HepG2 (cell line): ENCODE measurements around the gene ARTN. TPM values are rescaled to one million over a fixed set of nuclear protein-coding genes. Genes with fewer than 3 reads are reported as not detected.

ENCODE experiments used
- ATAC-seq: fragments of 200-7000 bp; cut with Tn5 transposase; 3 replicates; pipeline ENCODE4 v1.9.1; 2020; ENCODE audit warnings: mild to moderate bottlenecking, moderate library complexity
- BruUV-seq: library from RNA; stranded (reverse); fragments of 400-500 nt; replicated peaks from 2 replicates; lab custom pipeline; 2021; lab: Mats Ljungman, UMichigan
- CTCF ChIA-PET: fragments of 300-600 bp; formaldehyde crosslinking; extraction: SDS; loops from one replicate; lab custom pipeline; 2021; ENCODE audit warnings: low total read pairs, inconsistent platforms, low intra/inter-chr PET ratio; lab: Yijun Ruan, JAX
- POLR2A ChIA-PET: fragments of 350-600 bp; sonication (Branson Sonifier 250); formaldehyde crosslinking; loops from one replicate; lab custom pipeline; 2020; ENCODE audit warnings: antibody characterized with exemption, inconsistent platforms; lab: Yijun Ruan, JAX
- DNase-seq: peaks from one replicate; pipeline ENCODE4 v3.0.0-alpha.2; 2015; ENCODE audit warnings: low spot score
- FAIRE-seq: peaks from 3 replicates; lab custom pipeline; 2011; peaks lifted over from hg19 to GRCh38; lab: Jason Lieb, UNC
- H2AFZ ChIP-seq: one replicate; pipeline ENCODE4 v1.6.1; 2011; ENCODE audit warnings: low read length, inconsistent platforms
- H3K27ac ChIP-seq: fragments of 300-600 bp; 3 replicates; pipeline ENCODE4 v1.8.0; 2011; ENCODE audit warnings: mixed run types, mild to moderate bottlenecking, mixed read lengths, low read length, inconsistent platforms; ENCODE audit not compliant: insufficient read depth; ENCODE audit errors: extremely low read length
- H3K27me3 ChIP-seq, 2 experiments: fragments of 200-600 bp in 1 of 2; 2 replicates in 1 of 2; 3 replicates in 1 of 2; pipeline versions ENCODE4 v1.6.0 to v1.8.0; 2011; ENCODE audit warnings: low read length in 2 of 2, mild to moderate bottlenecking in 2 of 2, moderate library complexity in 2 of 2, inconsistent platforms in 1 of 2; ENCODE audit not compliant: insufficient read depth in 2 of 2, control insufficient read depth in 1 of 2
- H3K36me3 ChIP-seq, 2 experiments: fragments of 200-600 bp in 1 of 2; replicated peaks in 1 of 2; 2 replicates in 1 of 2; 3 replicates in 1 of 2; pipeline versions ENCODE4 v1.5.1 to v1.8.0; 2011; ENCODE audit warnings: low read length in 2 of 2, inconsistent platforms in 1 of 2; ENCODE audit not compliant: insufficient read depth in 2 of 2, control insufficient read depth in 1 of 2
- H3K4me1 ChIP-seq: 2 replicates; pipeline ENCODE4 v1.5.1; 2012; ENCODE audit warnings: low read length, inconsistent platforms; ENCODE audit not compliant: insufficient read depth
- H3K4me2 ChIP-seq: 2 replicates; pipeline ENCODE4 v1.6.0; 2011; ENCODE audit warnings: low read depth, low read length, inconsistent platforms
- H3K4me3 ChIP-seq, 3 experiments: fragments of 200-600 bp in 1 of 3; sonication (generic), shearing (Covaris generic) in 1 of 3; replicated peaks in 1 of 3; 2 replicates each; pipeline ENCODE4 v1.5.1; 2011 to 2016; ENCODE audit warnings: low read length in 3 of 3, inconsistent platforms in 2 of 3, low read depth in 2 of 3, mild to moderate bottlenecking in 2 of 3, control low read depth in 1 of 3, mixed read lengths in 1 of 3; ENCODE audit not compliant: insufficient read depth in 1 of 3
- H3K79me2 ChIP-seq: one replicate; pipeline ENCODE4 v1.6.1; 2011; ENCODE audit warnings: low read length, inconsistent platforms; ENCODE audit not compliant: insufficient read depth
- H3K9ac ChIP-seq: 2 replicates; pipeline ENCODE4 v1.6.0; 2011; ENCODE audit warnings: mild to moderate bottlenecking, low read depth, low read length, inconsistent platforms; ENCODE audit not compliant: insufficient read depth
- H3K9me3 ChIP-seq: 2 replicates; pipeline ENCODE4 v1.5.1; 2012; ENCODE audit warnings: mild to moderate bottlenecking, low read length
- H4K20me1 ChIP-seq: 2 replicates; pipeline ENCODE4 v1.6.0; 2011; ENCODE audit warnings: inconsistent platforms, mild to moderate bottlenecking, low read length, moderate library complexity; ENCODE audit not compliant: insufficient read depth
- ATM ChIP-seq: fragments of 450-650 bp; IDR thresholded peaks from 2 replicates; pipeline ENCODE4 v1.7.1; 2017; ENCODE audit warnings: mild to moderate bottlenecking, borderline replicate concordance
- CENPBD1 ChIP-seq: sonication (generic); formaldehyde crosslinking; IDR thresholded peaks from 2 replicates; pipeline ENCODE4 v1.8.0; 2022; ENCODE audit warnings: missing genetic modification reagents, low read depth, mild to moderate bottlenecking, borderline replicate concordance
- FIP1L1 ChIP-seq: fragments of 200-400 bp; formaldehyde crosslinking; IDR thresholded peaks from 2 replicates; pipeline ENCODE4 v1.6.1; 2018; ENCODE audit warnings: low read depth, mild to moderate bottlenecking, low read length, moderate library complexity, borderline replicate concordance; ENCODE audit not compliant: insufficient read depth
- MEIS1 ChIP-seq: sonication (generic); formaldehyde crosslinking; IDR thresholded peaks from 2 replicates; pipeline ENCODE4 v1.9.0; 2021; ENCODE audit warnings: mild to moderate bottlenecking, missing genetic modification reagents, moderate library complexity, borderline replicate concordance
- MXD3 ChIP-seq: IDR thresholded peaks from 2 replicates; pipeline ENCODE4 v1.6.1; 2016; ENCODE audit warnings: mild to moderate bottlenecking, missing biosample characterization, missing genetic modification reagents
- SIX4 ChIP-seq: sonication (generic); formaldehyde crosslinking; IDR thresholded peaks from 2 replicates; pipeline ENCODE4 v1.4.0; 2020; ENCODE audit warnings: missing genetic modification reagents
- SMARCC2 ChIP-seq: fragments of 450-650 bp; IDR thresholded peaks from 2 replicates; pipeline ENCODE4 v1.6.1; 2017; ENCODE audit warnings: antibody characterized with exemption, mild to moderate bottlenecking
- SRSF4 ChIP-seq: fragments of 200-400 bp; formaldehyde crosslinking; IDR thresholded peaks from one replicate; pipeline ENCODE4 v1.6.1; 2018; ENCODE audit warnings: mild to moderate bottlenecking, low read depth, low read length, moderate library complexity; ENCODE audit not compliant: poor library complexity, severe bottlenecking
- TIGD3 ChIP-seq: sonication (generic); formaldehyde crosslinking; IDR thresholded peaks from 2 replicates; pipeline ENCODE4 v1.5.1; 2020; ENCODE audit warnings: mild to moderate bottlenecking, missing genetic modification reagents, borderline replicate concordance
- USF2 ChIP-seq, 2 experiments: sonication (generic) in 1 of 2; formaldehyde crosslinking in 1 of 2; IDR thresholded peaks; 2 replicates each; pipeline versions ENCODE4 v1.5.1 to v1.6.1; 2011 to 2020; ENCODE audit warnings: borderline replicate concordance in 1 of 2, low read depth in 1 of 2, low read length in 1 of 2, mild to moderate bottlenecking in 1 of 2, missing genetic modification reagents in 1 of 2, moderate library complexity in 1 of 2
- ZMYM2 ChIP-seq: sonication (generic); formaldehyde crosslinking; IDR thresholded peaks from 2 replicates; pipeline ENCODE4 v1.8.0; 2022; ENCODE audit warnings: mild to moderate bottlenecking, missing genetic modification reagents
- ZNF292 ChIP-seq: sonication (generic); formaldehyde crosslinking; IDR thresholded peaks from 2 replicates; pipeline ENCODE4 v1.8.1; 2022; ENCODE audit warnings: mild to moderate bottlenecking, low read depth, missing genetic modification reagents, borderline replicate concordance
- ZNF629 ChIP-seq: sonication (generic); formaldehyde crosslinking; conservative IDR thresholded peaks from 2 replicates; pipeline ENCODE4 v1.5.0; 2020; ENCODE audit warnings: missing genetic modification reagents
- WGBS: methylation state at CpG from one replicate; pipeline ENCODE4 v1.1.6; 2017; ENCODE audit warnings: low lambda C conversion rate; 5-methylcytosine and 5-hydroxymethylcytosine counted together
- in situ Hi-C: cut with HindIII; loops from 2 replicates; pipeline ENCODE4 v1.10.0; 2017; ENCODE audit warnings: low pct_unique_long_range_greater_than_20kb; ENCODE audit not compliant: extremely low pct_ligation_motif_present
- intact Hi-C: fragments of 100-400 bp; cut with micrococcal nuclease; formaldehyde crosslinking; loops from one replicate; pipeline ENCODE4 v1.10.0; 2022; ENCODE audit not compliant: unreplicated experiment
- polyA plus RNA-seq, 8 experiments: library from polyadenylated mRNA; depleted of rRNA in 3 of 8; stranded (reverse) in 7 of 8; unstranded in 1 of 8; fragments of >200 nt; fragmentation: Illumina TruSeq in 4 of 8; extraction: Trizol in 4 of 8; gene quantifications; 2 replicates each; pipeline versions ENCODE4 v1.2.1 to v1.2.3, GENCODE V29; 2011 to 2016; ENCODE audit warnings: low read depth in 4 of 8, missing spikeins in 1 of 8, mixed read lengths in 1 of 8; ENCODE audit not compliant: insufficient read depth in 1 of 8
- total RNA-seq, 5 experiments: library from RNA; depleted of rRNA; stranded (reverse); fragments of >200 nt; fragmentation: Illumina TruSeq; extraction: Trizol; gene quantifications; 2 replicates each; pipeline ENCODE4 v1.2.3, GENCODE V29; 2016; ENCODE audit warnings: low read depth in 1 of 5

The ARTN gene
- total and polyA plus RNA-seq, 2 of the 13 experiments (the other 11 are each of a cell fraction or from before 2014, with no cell fraction given): 0.11 to 0.62 TPM

GRCh38 chr1:43901196-43901961 lies 32.2 kb upstream of the ARTN start (continued):
- TF ChIP-seq TIGD3 (CRISPR knock-in tag) (no peak), ATM (no peak)

- in situ Hi-C loops: no loop called here
- 80% methylated on average over 1 of the region's 4 CpGs for WGBS
- H4K20me1 ChIP-seq: no peaks in the 10 kb centered on the region
- H3K9ac ChIP-seq: no peak overlapping the region
- no peak overlapping the region for H2AFZ ChIP-seq
- CTCF ChIA-PET: no interaction called here
- H3K79me2 ChIP-seq: no peaks in the 10 kb centered on the region
- no peak for DNase-seq
- no peak overlapping the region for H3K27ac ChIP-seq
- BruUV-seq: no TSS peak
- intact Hi-C loops: no loop called here
- peaks cover 7 to 8% of the 10 kb centered on the region in 2 experiments; a peak in 4 of 5 replicates for H3K36me3 ChIP-seq
- no peak; the same call in 2 of the 3 replicates for ATAC-seq
- H3K4me2 ChIP-seq: no peak overlapping the region
- no peaks in the 10 kb centered on the region for H3K4me1 ChIP-seq
- no peaks in the 10 kb centered on the region for H3K27me3 ChIP-seq
- POLR2A ChIA-PET: no interaction called here
- H3K9me3 ChIP-seq: no peaks in the 10 kb centered on the region
- no peak for FAIRE-seq
- H3K4me3 ChIP-seq: no peak overlapping the region
- no peak for TF ChIP-seq FIP1L1
- TF ChIP-seq SIX4 (CRISPR knock-in tag): no peak
- no peak for TF ChIP-seq SRSF4
- TF ChIP-seq SMARCC2: no peak
- no peak for TF ChIP-seq ZMYM2 (CRISPR knock-in tag)
- no peak for TF ChIP-seq ZNF292 (CRISPR knock-in tag)
- TF ChIP-seq CENPBD1 (CRISPR knock-in tag): no peak
- TF ChIP-seq MXD3: no peak
- TF ChIP-seq MEIS1 (CRISPR knock-in tag): no peak
- TF ChIP-seq ZNF629 (CRISPR knock-in tag): no peak
- no peak for TF ChIP-seq USF2 (IDR thresholded peaks at IDR 0.05; ENCODE audit: low read depth, low read length)
- no peak for TF ChIP-seq USF2 (CRISPR knock-in tag; IDR thresholded peaks at IDR 0.05; ENCODE audit: borderline replicate concordance)
These were observed 31.4 kb upstream of the ARTN start for GRCh38 chr1:43902058-43902831.
